ENCODE results near the gene FGL2.
"Not testable (repeated sequence)": the region's sequence is repeated elsewhere in the genome, so short reads cannot be mapped to it uniquely, and the experiment has no call there.

Gene FGL2

GRCh38 chr7:77217474-77218185 is 18.0 kb upstream of the FGL2 start:
- no peak for DNase-seq

GRCh38 chr7:77216181-77216845 is 16.7 kb upstream of the FGL2 start:
- no peak for DNase-seq

- no peak for DNase-seq
Measured at GRCh38 chr7:77209479-77210139, 10.0 kb upstream of the FGL2 start.

- DNase-seq, result no peak
Measured at GRCh38 chr7:77208416-77208815, 8.8 kb upstream of the FGL2 start.

- no peak for DNase-seq
Measured at GRCh38 chr7:77205706-77206105, 6.1 kb upstream of the FGL2 start.

- DNase-seq, result no peak
Measured at GRCh38 chr7:77202481-77202976, 2.9 kb upstream of the FGL2 start.

GRCh38 chr7:77200542-77200941 is 923 bp upstream of the FGL2 start:
- no peak for DNase-seq

- no peak for DNase-seq
Measured at GRCh38 chr7:77197141-77197540, 2.5 kb downstream of the FGL2 start.

GRCh38 chr7:77188731-77189437 is 10.7 kb downstream of the FGL2 start:
- no peak for DNase-seq

GRCh38 chr7:77185866-77186265 is 13.8 kb downstream of the FGL2 start:
- DNase-seq, result no peak

- no peak for DNase-seq
Measured at GRCh38 chr7:77184990-77185389, 14.6 kb downstream of the FGL2 start.

GRCh38 chr7:77184463-77184862 is 15.2 kb downstream of the FGL2 start:
- no peak for DNase-seq

GRCh38 chr7:77182261-77182660 is 17.4 kb downstream of the FGL2 start:
- DNase-seq, result no peak

- DNase-seq, result no peak
Measured at GRCh38 chr7:77181734-77182133, 17.9 kb downstream of the FGL2 start.

- no peak for DNase-seq
Measured at GRCh38 chr7:77181015-77181595, 18.5 kb downstream of the FGL2 start.

- DNase-seq, result not testable (repeated sequence)
Measured at GRCh38 chr7:77178024-77178423, 21.6 kb downstream of the FGL2 start.

- not testable (repeated sequence) for DNase-seq
Measured at GRCh38 chr7:77177321-77177904, 22.2 kb downstream of the FGL2 start.

- DNase-seq, result not testable (repeated sequence)
Measured at GRCh38 chr7:77175274-77175800, 24.3 kb downstream of the FGL2 start.

- DNase-seq, result not testable (repeated sequence)
Measured at GRCh38 chr7:77174418-77174817, 25.2 kb downstream of the FGL2 start.

GRCh38 chr7:77172437-77173172 is 27.0 kb downstream of the FGL2 start:
- not testable (repeated sequence) for DNase-seq

Data from anterior cingulate cortex (tissue), 58 donors.